Activated CD8-positive, alpha-beta memory T cell treated with anti-CD3 and anti-CD28 coated beads, Interleukin-2, amount 50 U/mL, for 24 hours (primary cell): Measurements from ENCODE around the gene APOBEC3H.

Experiments
- DNase-seq: peaks from one replicate; pipeline ENCODE4 v3.0.0-alpha.2; 2020; ENCODE audit errors: extremely low read depth

APOBEC3H gene

DNA sequence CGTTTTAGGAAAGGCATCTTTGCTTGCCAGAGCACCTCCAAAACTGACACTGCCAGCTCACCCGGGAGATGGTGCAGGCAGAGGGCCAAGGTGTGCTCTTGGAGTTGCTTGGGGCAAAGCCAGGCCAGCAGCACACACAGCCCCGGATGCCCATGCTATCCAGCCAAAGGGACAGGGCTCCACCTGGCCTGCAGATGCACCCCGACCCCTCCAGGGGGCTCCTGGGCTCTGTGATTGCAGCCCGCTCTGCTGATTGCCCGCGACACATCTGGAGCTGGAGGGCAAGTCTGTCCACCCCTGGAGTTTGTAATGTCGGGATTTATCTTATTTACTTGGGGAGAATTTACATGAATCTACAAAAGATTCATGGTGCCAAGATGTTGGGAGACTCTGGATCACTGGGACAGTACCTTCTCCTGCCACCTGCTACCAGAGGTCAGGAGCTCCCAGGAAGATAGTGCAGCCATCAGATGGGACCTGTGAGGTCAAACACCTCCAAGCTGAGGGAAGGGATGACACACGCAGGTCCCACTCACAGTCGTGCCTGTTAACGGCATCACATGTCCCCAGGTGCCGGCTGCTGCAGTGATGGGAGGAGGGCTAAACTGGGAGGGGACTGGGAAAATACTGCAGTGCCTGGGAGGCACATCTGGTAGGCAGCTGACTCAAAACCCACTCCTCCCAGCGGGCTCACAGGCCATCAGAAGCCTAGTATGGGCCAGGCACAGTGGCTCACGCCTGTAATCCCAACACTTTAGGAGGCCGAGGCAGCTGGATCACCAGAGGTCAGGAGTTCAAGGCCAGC lies 38.2 kb downstream of the APOBEC3H start:
- DNase-seq = no peak

DNA sequence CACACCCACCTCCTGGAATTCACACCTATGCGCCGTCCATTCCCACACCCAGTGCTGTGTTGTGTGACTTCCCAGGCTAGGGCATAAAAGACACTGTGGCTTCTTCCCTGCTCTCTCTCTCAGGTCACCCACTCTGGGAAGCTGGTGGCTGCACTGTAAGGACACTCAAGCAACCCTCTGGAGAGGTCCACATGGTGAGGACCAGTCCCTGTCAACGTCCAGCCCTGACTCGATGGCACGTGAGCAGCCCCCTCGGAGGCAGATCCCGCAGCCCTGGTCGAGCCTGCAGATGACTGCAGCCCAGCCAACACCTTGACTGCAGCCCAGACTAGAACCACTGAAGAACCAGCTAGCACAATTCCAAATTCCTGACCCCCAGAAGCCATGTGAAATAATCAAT lies 39.3 kb downstream of the APOBEC3H start:
- no peak for DNase-seq

DNA sequence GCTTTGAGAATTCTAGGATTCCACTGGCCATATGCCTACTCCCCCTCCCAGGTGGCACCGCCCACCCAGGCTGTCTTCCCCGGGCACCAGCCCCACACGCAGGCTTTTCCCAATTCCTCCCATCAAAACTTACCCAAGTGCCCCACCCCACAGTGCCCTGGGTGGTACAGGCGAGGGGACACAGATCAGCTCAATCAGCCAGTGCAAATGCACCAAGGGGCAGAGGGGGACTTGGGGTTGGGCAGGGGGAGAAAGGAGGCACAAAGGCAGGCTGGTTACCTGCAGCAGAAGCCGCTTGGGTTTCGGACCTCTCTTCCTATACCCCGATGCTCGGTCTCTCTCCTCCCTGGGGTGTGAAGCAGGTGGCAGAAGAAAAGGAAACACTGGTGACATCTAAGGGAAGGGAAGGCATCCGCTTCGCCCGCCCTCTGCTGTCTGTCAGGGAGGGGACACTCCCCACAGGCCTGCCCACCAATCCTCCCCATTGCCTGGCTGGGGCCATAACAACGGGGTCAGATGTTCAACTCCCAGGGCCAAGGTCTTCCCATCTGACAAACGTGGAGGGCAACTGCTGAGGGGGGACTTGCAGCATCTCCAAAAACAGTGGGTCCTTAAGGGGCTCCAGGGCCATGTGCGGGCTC lies 41.4 kb downstream of the APOBEC3H start:
- no peak for DNase-seq

DNA sequence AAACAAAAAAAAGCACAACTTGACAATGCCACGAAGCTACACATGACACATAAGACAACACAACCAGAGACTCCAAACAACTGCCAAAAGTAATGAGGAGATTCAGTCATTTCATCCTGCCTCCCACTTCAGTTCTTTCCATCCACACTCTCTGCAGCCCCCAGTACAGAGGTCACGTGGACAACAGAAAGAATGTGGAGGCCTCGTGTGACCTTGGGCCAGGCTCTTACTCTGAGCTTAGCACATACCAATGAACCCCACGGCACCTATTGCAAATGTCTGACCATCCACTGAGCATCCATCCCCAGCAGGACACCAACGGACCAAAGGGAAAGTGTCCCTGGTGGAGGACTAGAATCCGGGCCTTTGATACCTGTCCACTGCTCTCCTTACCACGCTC lies 42.9 kb downstream of the APOBEC3H start:
- no peak for DNase-seq

DNA sequence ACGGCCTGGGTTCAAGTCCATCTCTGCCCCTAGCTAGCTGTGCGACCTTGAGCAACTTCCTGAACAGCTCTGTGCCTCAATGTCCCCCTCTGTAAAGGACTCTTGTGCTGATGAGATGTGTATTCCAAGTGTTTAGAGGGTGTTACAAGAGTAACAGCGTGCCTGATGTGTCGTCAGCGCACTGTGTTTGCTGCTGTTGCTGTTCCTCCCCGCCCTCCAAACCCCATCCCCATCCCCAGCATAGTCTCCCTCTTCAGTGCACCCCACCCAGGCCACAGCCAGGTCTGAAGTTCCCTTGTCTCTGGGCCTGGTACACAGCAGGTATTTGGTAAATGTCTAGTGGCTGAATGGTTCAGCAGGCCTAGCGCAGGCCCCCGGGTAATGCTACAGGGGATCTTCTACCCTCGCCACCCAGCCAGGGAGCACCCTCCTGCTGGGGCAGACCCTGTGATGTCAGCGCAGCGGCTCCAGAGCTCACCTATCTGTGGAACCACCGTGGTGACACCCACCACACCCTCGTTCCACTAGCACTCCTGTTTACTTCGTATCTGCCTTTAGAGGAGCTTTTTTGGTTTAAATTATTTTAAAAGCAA lies 45.1 kb downstream of the APOBEC3H start:
- DNase-seq = no peak

DNA sequence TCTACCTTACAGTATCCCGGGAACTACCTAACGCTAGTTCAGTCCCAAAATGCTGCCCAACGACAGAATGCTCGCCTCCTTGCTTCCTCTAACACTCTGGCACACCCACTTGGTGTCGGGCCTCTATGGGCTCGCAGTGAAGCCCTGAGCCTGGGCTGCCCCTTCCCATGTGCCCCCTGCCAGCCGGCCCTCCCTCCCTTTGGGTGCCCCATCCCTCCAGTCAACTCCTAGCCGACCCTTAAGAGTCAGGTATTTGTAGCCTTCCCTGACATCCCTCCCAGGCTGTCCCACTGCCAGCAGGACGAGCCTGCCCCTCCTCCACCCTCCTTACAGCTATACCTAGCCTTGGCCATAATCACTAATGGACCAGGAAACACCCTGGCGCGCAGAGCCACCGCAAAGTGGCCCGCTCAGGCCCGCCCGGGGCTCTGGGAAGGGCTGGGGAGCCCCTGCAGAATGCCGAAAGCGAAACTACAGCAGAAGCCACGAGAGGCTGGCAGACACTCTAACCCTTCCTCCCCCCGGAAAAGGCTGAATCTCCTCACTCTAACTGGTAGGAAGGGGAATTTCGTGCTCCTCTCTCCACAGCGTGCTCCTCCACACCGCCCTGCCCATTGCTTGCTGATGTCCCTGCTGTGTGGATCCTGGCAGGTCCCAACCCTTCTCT lies 47.2 kb downstream of the APOBEC3H start:
- no peak for DNase-seq

DNA sequence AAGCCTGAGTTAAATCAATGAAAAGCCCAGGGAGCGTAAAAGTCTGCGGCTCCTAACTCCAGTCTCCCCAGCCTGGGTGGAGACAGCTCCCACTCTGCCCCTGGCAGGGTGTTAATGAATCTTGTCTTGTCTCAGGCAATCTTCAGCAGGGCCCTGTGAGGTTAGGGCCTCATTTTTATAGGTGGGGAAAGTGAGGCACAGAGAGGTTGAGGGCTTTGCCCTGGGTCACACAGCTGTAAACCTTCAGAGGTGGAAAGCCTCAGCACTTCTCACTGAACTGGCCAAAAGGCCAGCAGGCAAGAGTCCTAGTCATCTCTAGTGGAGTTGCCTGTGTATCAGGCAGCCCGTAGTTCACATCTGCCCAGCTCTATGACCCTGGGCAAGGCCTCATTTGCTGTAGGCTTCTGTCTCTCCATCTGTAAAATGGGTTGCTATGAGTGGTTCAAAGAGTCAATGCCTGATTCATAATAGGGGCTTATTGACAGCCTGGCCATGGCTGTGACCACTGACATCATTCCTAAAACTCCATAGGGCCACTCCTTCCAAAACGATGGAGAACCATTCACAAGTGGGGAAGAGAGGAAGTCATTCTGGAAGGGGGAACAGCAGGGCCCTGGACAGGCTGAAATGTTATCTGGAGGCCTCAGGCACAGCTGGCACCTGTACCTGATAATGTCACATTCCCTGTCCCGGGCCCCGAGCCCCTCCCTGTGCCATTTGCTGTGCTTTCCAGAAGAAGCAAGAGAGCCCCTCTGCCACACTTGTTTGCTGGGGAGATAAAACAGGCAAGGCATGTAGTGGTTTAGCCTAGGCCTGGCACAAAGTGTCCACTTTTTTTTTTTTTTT lies 49.4 kb downstream of the APOBEC3H start:
- no peak for DNase-seq

DNA sequence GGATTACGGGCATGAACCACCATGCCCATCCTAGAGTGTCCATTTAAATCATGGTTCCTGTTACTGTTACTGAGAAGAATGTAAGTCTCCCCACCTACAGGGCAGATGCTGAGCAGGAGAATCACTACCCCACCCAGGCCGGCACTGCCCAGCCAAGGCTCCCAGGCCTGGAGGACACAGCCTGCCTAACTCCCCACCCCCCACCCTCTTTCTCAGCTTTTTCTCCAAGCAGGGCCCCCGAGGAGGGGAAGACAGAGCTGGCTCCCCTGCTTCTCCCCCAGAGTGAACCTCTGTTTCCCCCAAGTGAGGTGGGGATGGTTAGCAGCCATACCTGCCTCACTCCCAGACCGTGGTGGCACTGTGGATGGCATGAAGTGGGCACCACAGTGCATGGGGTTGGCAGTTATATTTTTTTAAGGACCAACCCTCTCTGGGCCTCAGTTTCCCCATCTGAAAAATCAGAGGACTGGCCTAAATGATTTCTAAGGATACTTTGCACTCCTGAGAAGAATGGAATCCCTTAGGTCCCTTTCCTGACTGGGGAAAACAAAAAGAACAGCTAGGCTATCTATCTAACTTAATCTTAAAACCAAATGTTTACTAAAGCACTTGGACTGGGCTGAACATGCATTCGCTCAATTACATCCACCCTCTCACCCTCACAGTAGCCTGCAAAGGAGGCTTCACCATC lies 50.4 kb downstream of the APOBEC3H start:
- no peak for DNase-seq

DNA sequence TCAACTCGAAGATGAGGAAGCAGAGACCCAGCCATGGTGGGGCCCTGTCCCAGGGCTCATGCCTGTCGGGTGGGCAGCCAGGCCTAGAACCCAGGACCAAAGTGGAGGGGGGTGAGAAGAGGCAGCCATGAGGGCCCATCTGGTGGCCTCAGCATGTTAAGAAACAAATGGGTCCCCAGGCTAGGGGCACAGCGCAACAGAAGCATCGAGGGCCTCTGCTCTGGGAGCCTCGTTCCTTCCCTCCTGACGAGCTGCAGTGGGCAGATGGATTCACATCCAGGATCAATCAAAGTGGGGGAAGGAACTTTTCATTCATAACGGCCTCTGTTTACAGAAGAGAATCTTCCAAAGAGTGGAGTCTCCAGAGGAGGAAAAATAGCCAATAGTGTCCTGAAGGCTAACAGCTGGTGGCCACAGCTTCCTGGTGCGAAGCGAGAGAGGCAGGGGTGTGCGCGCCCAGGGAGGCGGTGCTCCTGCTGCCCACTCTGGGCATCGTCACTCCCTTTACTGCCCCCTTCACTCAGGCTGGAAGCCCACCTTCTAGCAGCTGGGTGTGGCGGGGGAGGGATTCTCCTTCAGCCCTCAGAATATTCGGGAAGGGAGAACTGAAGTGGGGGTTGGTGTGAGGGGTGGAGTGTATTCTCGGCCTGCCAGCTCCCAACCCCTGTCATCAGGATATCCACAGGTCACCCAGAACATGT lies 51.1 kb downstream of the APOBEC3H start:
- no peak for DNase-seq

DNA sequence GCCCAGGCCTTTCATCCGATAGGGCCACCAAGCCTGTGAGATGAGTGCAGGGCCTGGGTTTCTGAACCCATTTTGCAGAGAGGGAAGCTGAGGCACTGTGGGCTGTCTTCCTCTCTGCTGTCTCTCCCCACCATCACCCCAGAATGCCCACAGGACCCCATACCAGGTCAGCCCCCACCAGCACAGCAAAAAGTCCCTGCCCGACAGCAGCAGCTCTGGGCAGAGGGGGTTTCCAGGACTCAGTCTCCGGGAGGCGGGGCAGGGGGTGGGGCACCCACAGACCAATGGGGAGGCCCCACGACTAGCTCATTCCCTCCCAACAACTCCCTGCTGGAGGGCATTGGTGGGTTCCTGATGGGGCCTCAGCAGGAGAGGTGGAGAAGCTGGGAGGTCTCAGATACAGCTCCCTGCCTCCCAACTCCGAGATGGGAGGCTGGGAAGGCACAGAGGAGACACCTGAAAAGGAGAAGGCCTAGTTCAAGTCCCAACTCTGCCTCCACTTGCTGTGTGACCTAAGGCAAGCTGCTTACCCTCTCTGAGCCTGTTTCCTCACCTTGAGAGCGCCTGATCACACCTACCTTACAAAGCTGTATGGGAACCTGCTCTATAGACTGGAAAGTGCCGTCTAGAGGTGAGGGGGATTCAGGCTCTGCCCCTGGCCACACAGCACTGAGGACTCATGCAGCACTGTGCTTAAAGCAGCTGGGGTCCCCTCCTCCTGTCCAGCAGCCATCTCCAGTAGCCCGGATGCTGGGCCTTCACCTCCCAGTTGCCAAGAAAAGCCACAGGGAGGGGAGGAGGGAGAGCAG lies 51.9 kb downstream of the APOBEC3H start:
- no peak for DNase-seq

DNA sequence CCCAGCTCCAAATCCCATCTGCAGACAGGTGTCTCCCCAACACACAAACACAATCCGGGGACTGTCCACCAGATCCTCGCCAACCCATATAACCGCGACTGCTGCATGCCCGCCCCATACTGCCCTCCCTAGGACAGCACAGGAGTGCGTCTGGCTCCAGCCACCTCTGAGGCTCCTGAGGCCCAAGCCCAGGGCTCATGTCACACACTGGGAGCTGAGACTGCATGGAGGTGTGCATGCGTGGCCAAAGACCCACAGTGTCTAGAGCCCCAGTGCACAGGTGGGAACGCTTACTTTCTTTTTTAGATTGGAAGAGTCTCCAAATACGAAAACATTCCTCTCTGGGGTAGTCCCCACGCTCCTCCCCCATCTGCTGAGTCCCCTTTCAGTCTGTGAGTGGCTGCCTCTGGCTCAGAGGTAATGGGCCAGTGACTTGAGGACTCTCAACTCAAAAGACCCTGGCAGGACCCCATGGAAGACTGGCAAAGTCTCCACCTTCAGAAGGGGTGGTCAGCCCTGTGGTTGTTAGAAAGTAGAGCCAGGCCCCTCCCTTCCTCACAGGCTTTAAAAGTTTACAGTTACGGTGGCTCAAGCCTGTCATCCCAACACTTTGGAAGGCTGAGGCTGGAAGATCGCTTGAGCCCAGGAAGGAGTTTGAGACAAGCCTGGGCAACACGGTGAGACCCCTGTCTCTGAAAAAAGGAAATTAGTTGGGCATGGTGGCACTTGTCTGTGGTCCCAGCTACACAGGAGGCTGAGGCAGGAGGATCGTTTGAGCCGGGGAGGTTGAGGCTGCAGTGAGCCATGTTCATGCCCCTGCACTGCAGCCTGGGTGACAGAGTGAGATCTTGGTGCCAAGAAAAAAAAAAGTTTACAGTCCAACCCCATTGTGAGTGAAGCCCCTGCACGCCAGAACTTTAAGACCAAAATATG lies 53.1 kb downstream of the APOBEC3H start:
- DNase-seq = no peak

DNA sequence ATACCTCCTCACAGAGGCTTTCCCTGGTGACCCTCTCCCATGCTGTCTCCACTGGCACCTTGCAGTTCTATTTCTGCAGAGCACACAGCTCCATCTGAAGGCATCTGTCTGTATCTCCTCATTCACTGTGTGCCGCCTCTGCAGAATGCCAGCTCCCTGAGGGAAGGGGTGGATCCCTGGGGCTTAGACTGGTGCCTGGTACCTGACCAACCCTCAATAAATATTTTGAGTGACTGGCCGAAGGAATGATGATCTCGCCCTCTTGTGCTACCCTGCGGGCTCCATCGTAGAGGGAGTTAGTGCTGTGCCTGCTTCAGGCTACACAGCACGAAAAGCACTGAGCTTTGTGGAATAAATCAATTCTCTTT lies 53.8 kb downstream of the APOBEC3H start:
- DNase-seq = no peak

DNA sequence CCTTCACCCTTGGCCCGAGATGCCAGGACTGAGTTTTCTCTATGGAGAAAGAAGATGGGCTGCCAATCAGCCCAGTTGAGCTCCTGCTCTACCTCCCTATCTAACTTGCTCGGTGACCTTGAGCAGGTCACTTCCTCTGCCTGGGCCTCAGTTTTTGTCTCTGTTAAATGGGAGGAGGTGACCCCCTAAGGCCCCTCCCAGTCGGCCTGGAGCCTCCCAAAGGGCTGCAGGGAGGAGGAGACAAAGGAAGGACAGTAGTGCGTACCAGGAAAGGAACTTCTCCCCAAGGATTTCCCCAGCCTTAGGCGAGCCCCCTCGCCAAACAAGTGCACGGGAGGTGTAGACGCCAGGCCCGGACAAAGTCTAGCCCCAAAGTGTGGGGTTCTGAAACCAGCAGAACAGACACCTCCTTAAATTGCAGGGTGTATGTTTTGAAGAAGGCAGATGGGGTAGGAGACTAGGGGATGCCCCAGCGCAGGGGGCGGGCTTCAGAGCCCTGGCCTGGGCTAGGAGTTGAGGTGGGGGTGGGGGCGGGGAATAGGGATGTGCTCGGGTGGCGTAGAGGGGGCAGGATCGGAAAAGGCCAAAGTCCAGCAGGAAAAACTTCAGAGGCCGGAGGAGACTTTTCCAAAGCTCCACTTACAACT lies 54.4 kb downstream of the APOBEC3H start:
- DNase-seq = no peak

DNA sequence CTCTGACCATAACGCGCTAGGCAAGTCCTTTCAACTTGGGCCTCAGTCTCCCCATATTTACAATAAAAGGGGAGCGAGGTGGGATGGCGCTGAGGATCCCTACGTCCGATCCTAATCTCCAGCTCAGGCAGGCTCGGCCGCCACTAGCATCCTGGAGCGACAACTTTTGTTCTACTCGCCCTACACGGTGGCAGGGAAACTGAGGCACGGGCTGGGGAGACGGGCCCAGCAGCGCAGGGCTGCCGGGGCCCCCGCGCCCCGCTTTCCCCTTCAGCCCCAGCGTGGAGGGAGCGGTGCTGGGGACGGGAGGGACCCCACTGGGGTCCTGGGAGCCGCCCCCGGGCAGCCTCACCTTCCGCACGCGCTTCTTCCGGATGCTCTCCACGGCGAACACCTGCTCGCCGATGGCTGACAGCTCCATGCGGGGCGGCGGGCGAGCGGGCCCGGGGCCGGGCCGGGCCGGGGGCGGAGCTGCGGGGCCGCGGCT lies 55.0 kb downstream of the APOBEC3H start:
- no peak for DNase-seq

DNA sequence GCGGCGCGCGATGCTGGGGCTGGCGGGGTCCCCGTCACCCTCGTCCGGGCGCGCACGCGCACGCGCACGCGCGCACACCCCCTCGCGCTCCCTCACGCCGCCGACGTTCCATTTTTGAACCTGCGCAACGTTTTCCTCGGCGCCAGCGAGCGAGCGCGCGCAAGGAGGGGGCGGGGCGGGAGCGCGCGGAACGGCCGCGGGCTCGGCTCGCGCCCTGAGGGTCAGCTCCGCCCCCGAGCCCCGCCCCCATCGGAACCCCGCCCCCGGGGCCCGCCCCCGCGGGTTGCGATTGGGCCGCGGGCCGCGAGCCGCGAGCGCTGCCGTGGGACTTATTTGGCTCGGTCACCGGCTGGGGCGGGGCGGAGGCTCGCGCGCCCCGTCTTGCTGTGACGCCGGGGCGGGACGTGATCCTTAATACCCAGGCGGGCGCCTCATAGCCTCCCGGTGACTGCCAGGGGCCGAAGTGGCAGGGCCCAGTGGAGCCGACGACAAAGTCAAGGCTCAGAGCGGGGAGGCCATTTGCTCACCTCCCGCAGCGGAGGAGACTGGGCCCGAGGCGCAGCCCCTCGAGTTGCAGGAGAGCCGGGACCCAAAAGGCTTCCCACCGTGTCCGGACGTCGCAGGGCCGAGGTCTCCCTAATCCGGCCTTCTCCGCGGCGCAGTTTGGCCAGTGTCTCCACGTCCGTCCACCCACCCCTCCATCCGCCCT lies 55.6 kb downstream of the APOBEC3H start, which contains the start of gene CBX7:
TSS of gene CBX7 (minus strand) at position 170 of the 709 bp plus-strand sequence. CDS start 236 bp downstream, outside the sequence.
- peak; percentile 61 for DNase-seq

DNA sequence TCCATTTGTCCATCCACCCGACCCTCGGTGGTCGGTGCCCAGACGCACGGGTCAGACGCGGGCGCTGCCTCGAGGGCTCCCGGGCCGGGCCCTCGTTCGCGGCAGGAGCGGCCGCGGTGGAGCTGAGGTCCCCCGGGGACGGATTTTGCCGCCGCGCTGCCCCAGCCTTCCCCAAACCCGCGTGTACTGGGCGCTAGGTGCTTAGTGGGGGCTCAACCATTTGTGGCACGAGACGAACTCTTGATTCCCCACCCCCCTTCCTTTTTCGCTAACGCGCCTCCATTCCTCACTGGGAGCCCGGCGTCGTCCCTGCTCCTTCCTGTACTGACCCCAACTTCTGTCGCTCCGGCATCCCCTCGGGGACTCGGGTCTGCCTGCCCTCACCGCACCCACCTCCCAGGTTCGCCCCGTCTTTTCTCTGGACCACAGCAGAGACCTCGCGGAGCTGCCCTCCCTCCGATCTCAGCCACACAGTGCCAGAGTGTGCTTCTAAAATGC lies 56.2 kb downstream of the APOBEC3H start:
- no peak for DNase-seq
